NCI-H2227 treated with DMSO at 0.1 percent for 48 hours (cell line): ENCODE results near the gene TBX4.

Source experiments
- DNase-seq: peaks from one replicate; lab custom pipeline; 2025; lab: John Stamatoyannopoulos, UW

The TBX4 gene

DNA sequence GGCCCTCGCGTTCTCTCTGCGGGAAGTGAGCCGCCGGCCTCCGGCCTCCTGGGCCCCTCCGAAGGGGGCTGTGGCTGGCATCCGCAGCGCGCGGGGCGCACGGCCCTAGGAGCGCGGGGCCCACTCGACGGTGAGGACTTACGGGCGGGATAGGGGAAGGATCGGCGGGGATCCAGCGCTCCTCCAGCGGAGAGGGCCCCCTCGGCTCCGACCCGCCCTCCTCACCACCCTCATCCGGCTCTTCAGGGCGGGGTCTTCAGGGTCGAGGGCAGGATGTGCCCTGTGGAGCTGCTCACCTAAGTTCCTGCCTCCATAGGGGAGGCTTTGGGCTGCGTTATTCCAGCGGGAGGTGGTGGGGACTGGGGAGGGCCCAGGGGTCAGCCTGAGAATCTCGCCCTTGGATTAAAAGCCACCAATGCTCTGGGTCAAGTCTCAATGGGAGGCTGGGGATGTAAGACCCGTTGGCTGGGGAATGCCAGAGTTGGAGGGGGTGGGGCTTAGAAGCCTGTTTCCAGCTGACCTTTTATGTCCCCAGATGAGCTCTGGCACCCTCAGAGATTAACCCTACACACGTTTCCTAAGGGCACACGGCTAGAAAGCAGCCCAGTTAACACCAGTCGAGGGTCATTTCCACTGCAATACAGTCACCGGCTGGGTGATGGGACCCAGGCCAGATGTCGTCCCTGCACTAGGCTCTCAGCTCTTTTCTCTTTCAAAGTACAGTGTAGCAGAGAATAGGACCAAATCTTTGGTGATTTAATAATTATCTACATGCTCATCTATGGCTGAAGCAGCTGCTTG lies 39.2 kb upstream of the TBX4 start:
- DNase-seq: no peak

DNA sequence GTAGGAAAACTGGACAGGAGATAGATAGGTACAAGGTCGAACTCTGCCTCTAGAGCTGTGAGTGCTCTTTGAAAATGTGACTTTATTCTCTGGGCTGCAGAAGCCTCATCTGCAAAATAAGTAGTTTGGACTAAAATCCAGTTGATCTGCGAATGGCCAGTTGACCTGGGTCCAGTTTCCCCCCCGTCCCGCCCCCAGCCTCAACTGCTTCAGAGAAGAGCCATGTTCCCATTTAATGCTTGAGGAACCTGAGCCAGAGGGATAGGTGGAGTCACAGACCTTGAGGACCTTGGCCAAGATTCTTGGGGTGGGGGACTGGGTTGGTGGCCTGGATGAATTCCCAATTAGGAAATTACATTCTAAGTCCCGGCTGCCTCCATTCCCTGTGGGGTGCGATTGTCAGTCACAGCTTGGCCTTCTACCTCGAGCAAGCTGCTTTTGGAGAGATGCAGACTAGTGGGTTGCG lies 38.5 kb upstream of the TBX4 start:
- no peak for DNase-seq

DNA sequence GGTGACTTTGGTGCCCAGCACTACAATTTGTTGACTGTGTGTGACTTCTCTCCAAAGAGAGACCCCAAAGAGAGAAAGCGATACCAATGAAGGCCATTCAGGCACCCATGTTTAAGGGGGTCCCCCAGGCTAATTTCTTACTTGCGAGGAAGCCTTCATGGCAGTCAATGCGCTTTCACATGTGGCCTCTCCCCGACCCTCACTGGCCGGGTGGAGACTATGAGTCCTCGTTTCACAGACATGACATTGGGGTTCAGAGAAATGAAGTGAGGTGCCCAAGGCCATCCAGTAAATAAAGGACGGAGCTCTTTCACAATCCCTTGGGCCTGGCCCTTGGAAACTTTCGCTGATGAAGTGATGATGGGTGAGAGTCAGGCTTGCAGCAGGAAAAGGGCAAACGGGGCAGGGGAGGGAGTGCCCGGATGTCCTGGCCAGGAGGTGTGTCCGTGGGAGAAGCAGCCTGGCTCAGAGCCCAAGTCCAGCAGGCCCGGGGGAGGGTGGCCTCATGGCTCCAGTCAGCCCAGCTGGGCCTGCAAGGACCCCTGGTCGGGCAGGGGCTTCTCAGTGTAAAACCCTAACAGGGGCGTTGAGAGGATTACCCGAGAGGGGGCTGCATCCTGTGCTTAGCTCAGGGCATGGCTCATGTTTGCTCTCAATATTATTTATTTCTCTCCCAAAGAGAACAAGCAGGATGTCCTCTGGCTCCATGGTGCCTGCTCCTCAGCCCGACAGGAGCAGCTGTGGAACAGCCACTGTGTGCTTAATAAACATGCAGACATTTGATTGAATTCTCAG lies 37.9 kb upstream of the TBX4 start:
- DNase-seq: no peak

DNA sequence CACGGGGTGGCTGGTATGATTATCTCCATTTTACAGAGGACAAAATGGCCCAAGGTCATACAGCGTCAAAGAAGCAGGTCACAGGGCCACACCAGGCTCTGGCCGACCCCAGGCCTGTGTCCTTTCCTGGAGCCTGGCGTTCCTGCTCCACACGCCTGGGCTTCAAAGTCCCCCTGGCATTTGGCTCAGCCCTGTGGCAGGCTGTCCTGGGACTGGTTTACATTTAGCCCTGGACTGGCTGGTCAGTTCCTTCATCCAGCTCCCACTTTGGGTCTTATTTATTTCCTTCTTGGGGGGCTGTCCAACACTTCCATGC lies 37.3 kb upstream of the TBX4 start:
- no peak for DNase-seq

DNA sequence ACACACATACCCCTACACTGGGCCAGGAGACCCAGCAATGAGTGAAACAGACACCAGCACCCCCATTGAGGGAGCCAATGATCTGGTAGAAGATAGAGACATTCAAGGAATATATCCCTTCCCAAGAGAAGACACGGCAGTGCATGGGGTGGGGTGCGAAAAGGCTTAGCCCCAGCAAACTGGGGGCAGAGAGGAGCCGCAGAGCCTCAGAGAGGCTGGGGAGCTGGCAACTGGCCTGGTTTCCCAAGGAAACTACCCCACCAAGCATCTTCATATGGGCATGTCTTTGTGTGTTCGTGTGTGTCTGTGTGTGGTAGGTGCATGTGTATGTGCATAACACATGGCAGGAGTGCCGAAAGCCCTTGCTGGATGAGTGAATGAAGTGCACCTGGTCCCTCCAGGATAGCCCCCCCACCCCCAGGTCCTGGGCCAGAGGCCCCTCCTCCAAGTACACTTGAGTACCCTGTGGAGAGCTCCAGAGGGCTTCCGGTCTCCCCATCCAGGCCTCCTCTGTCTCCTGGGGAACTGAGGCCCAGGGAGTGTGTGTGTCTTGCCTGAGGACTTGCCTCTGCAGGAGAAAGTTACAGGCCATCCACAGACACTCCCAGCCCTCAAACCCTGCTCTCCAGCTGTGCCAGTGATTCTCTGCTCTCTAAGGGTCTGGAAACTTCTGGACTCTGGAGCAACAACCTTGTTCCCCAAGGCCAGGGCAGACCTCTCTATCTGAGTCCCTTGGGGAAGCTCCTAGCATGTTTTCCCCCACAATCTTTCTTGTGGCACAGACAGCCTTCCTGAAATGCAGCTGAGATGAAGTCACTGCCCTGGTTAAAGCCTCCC lies 36.6 kb upstream of the TBX4 start:
- DNase-seq: no peak

DNA sequence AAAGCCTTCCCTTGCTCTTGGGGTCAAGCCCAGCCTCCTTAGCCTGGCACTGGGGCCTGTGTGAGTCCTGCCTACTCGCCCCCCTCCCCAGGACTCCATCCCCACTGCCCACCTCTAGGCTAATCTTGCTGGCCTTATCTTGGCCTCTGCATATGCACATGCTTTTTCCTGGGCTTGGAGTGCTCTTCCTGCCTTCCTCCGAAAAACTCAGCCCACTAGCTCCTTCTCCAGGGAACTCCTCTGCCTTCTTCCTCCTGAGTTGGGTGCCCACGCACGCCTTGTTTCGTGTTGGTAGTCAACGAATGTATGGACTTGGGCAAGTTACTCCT lies 36.0 kb upstream of the TBX4 start:
- DNase-seq: no peak

DNA sequence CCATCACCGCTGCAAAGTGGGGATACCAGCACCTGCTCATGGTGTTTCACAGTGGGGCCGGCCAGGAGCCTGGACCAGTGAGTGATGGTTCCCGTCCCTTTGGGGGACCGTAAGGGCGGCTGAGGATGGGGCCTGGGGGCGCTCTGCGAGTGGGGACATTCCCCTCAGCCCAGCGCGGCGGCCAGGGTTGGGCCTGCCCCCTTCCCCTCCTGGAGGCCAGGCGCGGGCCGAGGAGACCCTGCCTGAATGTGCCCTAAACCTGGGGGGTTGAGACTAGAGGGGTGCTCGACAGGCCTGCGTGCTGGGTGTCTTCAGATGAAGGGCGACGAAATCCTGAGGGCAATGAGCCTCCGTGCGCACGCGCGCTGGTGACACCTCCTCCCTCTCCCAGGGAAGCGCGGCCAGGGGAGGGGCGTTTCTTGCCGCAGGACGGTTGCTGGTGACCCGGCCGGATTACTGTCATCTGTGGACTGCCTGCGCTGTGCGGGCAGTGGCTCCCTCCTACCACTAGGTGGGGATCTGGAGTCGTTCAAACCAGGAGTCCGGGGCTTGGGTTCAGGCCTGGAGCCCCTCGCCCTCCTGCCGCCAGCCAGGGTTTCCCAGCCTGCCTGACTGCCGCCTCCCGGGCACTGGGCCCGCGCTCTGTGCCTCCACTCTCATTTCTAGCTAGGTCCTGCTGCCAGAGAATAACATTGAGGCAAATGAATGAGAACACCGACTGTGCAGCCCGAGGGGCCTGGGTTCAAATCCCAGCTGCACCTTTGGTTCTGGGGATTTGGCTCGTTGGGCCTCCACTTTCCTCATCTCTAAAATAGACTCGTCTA lies 35.5 kb upstream of the TBX4 start:
- peak; percentile 68 for DNase-seq

DNA sequence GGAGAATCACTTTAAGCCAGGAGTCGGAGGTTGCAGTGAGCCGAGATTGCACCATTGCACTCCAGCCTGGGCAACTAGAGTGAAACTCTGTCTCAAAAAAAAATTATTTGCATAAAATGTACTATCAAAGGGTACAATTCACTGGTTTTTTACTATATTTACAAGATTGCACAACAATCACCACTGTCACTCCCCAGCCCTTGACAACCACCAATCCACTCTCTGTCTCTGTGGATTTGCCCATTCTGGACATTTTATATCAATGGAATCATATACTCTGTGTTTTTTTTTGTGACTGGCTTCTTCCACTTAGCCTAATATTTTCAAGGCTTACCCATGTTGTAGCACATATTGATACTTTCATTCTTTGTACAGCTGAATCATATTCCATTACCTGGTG lies 33.8 kb upstream of the TBX4 start:
- no peak for DNase-seq

DNA sequence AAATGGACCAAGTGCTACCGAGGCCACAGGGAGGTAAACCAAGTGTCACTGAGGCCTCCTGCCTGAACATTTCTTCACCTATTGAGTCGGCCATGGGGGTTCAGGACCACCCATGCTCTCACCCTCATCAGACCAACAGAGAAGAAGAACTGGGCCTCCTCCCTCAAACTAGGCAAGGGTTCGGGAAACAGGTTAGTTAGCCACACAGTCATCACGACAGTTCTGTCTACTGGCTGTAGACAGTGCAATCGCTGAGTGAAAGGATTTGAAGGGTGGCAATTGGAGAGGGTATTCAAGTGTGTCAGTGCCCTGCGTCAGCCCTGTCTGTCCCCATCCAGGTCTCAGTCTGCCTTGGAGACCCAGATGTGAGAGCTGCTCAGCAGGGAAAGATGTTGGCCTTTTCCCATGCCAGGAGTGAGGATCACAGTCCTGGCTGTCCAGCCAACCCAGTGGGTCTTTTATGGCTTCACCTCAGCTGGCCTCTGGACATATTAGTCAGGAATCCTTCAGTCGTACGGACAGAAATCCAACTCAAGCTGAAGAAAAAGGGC lies 32.7 kb upstream of the TBX4 start:
- no peak for DNase-seq

DNA sequence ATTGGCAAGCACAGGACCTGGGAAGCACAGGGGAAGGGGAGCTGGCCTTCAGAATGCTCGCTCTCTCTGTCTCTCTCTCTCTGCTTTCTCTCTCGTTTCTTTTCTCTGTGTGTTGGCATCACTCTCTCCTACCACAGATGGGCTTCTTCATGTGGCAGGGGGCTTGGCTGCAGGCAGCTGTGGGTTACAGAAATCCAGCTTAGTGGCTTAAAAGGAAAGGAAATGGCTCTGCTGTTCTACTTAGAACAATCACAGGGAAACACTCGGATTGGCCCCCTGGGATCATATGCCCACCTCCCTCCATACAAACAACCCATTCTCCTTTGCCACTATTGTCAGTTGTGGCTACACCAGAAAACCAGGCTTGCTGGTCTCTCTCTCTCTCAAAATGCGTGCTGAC lies 32.2 kb upstream of the TBX4 start:
- DNase-seq: no peak

DNA sequence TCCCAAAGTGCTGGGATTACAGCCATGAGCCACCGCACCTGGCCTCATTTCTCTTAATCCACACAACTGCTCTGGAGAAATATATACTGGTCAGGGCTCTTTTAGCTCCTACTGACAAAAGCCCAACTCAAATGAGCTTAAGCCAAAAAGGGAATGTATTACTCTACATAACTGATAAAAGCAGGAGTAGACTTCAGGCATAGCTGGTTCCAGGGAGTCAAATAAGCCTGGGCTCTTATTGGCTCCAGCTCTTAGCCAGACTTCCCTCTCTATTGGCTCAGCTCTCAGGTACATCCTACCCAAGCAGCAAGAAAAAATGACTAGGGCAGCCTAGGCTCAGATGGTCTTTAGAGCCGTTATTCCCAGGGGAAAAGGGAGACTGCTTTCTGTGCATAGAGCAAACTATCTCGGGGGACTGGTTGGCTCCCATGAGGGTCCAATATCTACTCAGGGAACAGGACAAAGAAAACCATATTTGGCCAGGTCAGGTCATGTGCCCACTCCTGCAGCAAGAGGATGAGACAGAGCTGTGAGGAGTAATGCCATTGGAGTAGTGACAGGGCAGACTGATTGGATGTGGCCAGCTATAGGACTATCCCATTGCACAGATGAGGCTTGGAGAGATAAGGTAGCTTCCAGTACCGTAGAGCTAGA lies 31.4 kb upstream of the TBX4 start:
- DNase-seq: no peak

DNA sequence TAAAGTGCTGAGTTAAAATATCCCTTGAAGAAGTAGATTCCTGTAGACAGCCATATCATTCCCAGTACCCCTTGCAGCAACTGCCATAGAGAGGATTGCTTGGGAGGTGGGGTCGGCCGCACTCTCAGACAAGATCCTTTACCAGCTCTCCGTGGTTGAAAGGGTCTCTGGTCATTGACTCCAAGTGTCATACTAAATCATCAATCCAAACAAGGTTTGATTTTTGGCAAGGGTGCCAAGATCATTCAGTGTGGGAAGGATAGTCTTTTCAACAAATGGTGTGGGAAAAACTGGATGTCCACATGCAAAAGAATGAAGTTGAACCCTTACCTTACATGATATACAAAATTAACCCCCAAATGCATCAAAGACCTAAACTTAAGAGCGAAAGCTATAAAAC lies 30.8 kb upstream of the TBX4 start:
- DNase-seq: no peak

DNA sequence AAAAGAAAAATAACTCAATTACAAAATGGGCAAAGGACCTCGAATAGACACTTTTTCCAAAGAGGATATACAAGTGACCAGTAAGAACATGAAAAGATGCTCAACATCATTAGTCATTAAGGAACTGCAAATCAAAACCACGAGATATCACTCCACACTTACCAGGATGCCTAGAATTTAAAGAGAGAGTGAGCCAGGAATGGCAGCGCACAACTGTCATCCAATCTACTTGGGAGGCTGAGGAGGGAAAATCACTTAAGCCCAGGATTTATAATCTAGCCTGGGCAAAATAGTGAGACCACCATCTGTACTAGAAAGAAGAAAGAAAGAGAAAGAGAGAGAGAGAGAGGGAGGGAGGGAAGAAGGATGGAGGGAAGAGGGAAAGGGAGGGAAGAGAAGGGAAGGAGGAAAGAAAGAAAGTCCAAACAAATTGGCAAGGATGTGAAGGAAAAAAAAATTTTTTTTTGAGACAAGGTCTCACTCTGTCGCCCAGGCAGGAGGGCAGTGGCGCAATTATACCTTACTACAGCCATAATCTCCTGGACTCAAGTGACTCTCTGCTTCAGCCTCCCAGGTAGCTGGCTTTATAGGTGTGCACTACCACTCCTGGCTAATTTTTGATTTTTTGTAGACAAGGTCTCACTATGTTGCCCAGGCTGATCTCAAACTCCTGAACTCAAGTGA lies 30.0 kb upstream of the TBX4 start:
- DNase-seq: no peak

DNA sequence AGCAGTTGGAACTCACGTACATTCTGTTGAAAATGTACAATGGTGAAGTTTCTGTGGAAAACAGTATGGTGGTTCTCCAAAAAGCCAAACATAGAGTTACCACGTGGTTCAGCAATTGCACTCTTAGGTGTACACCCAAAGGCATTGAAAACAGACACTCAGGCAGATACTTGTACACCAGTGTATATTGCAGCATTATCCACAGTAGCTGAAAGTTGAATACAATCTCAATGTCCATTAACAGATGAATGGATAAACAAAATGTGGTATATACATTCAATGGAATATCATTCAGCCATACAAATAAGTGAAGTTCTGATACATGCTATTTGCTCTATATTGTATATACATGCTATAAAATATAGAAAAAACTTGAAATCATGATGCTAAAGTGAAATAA lies 29.4 kb upstream of the TBX4 start:
- DNase-seq: no peak

DNA sequence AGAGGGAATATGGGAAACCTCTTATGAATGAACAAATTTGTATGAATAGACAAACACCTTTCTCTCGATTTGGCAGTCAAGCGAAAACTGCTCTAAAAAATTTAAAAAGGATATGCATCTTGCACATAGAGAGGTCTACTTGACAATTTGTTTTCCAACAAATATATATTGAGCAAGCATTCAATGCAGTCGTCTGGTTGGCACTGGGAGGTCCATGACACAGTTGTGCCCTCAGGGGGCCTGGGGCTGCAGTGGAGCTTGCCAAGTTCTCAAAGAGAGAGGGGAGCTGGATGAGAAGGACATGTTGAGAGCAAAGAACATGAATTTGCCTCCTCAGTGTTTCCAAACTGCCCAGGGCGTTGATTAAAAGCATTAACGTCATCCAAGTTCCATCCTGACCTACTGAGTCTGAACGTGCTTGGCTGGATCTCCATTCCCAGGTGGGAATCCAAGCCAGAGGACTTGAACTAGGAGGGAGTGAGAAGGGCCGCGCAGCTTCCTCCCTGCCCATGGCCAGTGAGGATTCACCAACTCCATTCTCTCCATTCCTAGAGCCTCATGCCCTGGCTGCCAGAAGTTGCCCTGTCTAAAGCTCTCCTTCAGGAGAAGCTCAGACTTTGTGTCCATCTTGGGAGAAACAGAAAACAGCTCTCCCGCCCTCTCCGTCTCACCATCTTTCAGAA lies 28.1 kb upstream of the TBX4 start:
- DNase-seq: no peak

DNA sequence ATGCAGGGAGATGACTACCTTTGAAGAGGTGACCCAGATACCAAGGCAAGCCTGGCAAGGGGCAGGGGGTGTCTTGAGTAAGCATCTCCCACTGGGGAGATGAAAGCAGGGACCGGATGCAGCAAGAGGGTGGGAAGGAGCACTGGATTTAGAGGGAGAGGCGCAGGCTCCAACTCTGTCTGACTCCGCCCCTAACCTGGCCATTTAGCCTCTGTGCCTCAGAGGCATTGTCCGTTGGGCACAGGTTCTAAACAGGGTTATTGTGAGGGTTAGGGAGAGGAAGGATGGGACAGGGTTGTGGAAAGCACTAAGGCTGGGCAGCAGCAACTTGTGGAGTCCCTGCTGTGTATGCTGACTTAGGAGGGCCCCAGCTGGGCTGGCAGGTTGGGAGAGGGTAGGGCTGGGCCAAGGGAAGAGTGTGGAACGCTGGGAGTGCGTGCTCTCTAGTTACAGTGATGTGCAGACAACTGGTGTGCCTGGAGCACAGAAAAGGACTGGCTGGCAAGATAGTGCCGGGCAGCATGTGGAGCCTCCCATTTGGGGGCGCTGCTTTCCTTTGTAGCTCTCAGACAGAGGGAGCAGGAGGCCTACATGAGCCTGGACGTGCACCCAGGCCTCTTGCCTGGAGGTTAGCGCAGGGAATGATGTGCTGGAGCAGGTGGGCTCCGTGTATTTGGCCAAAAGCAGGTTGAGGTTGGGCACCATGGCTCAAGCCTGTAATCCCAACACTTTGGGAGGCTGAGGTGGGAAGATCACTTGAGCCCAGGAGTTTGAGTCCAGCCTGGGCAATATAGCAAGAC lies 26.3 kb upstream of the TBX4 start:
- DNase-seq: no peak

DNA sequence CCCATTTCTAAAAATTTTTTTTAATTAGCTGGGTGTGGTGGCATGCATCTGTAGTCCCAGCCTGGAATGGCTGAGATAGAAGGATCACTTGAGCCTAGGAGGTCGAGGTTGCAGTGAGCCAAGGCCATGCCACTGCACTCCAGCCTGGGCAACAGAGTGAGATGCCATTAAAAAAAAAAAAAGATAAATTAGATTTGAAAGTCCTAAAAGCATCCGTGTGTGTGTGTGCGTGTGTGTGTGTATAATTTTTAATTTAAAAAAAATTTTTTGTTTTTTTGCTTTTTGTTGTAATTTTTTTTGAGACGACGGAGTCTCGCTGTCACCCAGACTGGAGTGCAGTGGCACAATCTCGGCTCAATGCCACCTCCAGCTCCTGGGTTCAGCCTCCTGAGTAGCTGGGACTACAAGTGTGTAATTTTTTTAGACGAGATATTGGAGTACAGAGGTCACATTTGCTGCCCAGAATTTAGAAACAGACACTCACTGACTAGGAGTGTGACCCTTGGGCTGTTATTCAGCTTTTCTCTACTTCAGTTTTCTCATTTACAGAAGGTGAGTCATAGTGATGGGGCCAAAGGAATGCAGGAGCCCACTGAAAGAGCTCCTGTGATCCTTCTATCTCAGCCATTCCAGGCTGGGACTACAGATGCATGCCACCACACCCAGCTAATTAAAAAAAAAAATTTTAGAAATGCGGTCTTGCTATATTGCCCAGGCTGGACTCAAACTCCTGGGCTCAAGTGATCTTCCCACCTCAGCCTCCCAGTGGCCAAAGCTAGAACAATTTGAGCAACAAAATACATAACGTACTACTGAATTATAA lies 25.5 kb upstream of the TBX4 start:
- DNase-seq: no peak

DNA sequence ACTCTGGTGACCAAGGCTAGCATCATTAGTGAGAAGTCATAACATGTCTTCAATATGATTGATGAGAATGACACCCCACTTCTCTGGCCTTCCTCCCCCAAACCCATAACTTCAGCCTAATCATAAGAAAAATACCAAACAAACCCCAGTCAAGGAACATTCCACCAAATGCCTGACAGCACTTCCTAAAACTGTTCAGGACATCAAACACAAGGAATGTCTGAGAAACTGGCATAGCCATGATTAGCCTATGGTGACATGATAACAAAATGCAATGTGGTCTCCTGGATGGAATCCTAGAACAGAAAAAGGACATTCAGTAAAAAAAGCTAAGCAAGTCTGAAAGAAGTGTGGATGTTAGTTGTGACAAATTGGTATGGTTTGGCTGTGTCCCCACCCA lies 24.7 kb upstream of the TBX4 start:
- no peak for DNase-seq
